H1 (cell line): ENCODE results near the gene ARRDC1. TPM values are rescaled to one million over a fixed set of nuclear protein-coding genes. Genes with fewer than 3 reads are reported as not detected.

Experiments used
- CTCF ChIA-PET: fragments of 300-600 bp; sonication (Branson Sonifier 250); formaldehyde crosslinking; loops from one replicate; lab custom pipeline; 2021; ENCODE audit not compliant: partially characterized antibody; lab: Charles Lee
- POLR2A ChIA-PET: fragments of 300-600 bp; sonication (Branson Sonifier 250); formaldehyde crosslinking; loops from one replicate; lab custom pipeline; 2021; ENCODE audit warnings: inconsistent platforms; ENCODE audit not compliant: partially characterized antibody; lab: Charles Lee
- DNase-seq, 2 experiments: peaks; one replicate each; pipeline versions ENCODE4 v3.0.0 to v3.0.0-alpha.2; 2010 to 2022; ENCODE audit warnings: low spot score in 2 of 2, low read depth in 1 of 2, mixed read lengths in 1 of 2
- FAIRE-seq: peaks from 2 replicates; lab custom pipeline; 2011; peaks lifted over from hg19 to GRCh38; lab: Jason Lieb, UNC
- H2AFZ ChIP-seq: 2 replicates; pipeline ENCODE4 v1.8.1; 2012; ENCODE audit warnings: low read length, inconsistent platforms
- H2AK5ac ChIP-seq: 2 replicates; pipeline ENCODE4 v1.6.1; 2013; ENCODE audit warnings: low read depth, low read length
- H2BK120ac ChIP-seq: replicated peaks from 2 replicates; pipeline ENCODE3; 2013; ENCODE audit warnings: low read depth, low read length, inconsistent platforms
- H2BK12ac ChIP-seq: 2 replicates; pipeline ENCODE4 v1.6.1; 2013; ENCODE audit warnings: low read depth, low read length
- H2BK15ac ChIP-seq: 2 replicates; pipeline ENCODE4 v1.6.1; 2013; ENCODE audit warnings: low read length
- H2BK20ac ChIP-seq: 2 replicates; pipeline ENCODE4 v1.6.1; 2013; ENCODE audit warnings: low read length
- H2BK5ac ChIP-seq: 2 replicates; pipeline ENCODE4 v1.6.1; 2013; ENCODE audit warnings: low read depth, low read length
- H3K14ac ChIP-seq: 2 replicates; pipeline ENCODE4 v1.6.1; 2013; ENCODE audit warnings: inconsistent platforms; ENCODE audit not compliant: insufficient read length
- H3K18ac ChIP-seq: 2 replicates; pipeline ENCODE4 v1.6.1; 2013; ENCODE audit warnings: low read length; ENCODE audit errors: extremely low read depth
- H3K23ac ChIP-seq: 2 replicates; pipeline ENCODE4 v1.6.1; 2013; ENCODE audit warnings: inconsistent platforms; ENCODE audit not compliant: insufficient read length
- H3K23me2 ChIP-seq: 2 replicates; pipeline ENCODE4 v1.6.1; 2013; ENCODE audit warnings: low read depth, low read length
- H3K27ac ChIP-seq: 2 replicates; pipeline ENCODE4 v1.6.1; 2011; ENCODE audit warnings: low read depth, low read length, inconsistent platforms
- H3K27me3 ChIP-seq, 4 experiments: replicated peaks in 1 of 4; 1 replicate in 1 of 4; 2 replicates in 3 of 4; pipeline versions ENCODE4 v1.6.1 to v1.8.1; 2011 to 2013; ENCODE audit warnings: low read length in 3 of 4, mild to moderate bottlenecking in 3 of 4, inconsistent platforms in 2 of 4, mixed read lengths in 2 of 4, moderate library complexity in 1 of 4; ENCODE audit not compliant: control insufficient read depth in 3 of 4, insufficient read depth in 3 of 4; ENCODE audit errors: extremely low read depth in 1 of 4
- H3K36me3 ChIP-seq, 4 experiments: 2 replicates each; pipeline versions ENCODE4 v1.6.1 to v1.8.1; 2011 to 2013; ENCODE audit warnings: mild to moderate bottlenecking in 4 of 4, low read length in 3 of 4, moderate library complexity in 2 of 4, control low read depth in 1 of 4, inconsistent platforms in 1 of 4; ENCODE audit not compliant: insufficient read depth in 4 of 4, control insufficient read depth in 2 of 4
- H3K4ac ChIP-seq: replicated peaks from 2 replicates; pipeline ENCODE3; 2013; ENCODE audit warnings: low read length, low read depth, mixed read lengths, inconsistent platforms; ENCODE audit not compliant: insufficient read length
- H3K4me1 ChIP-seq, 4 experiments: replicated peaks in 1 of 4; 1 replicate in 1 of 4; 2 replicates in 3 of 4; pipeline versions ENCODE4 v1.6.1 to v1.8.1; 2011 to 2013; ENCODE audit warnings: low read length in 3 of 4, inconsistent platforms in 2 of 4, mixed read lengths in 1 of 4; ENCODE audit not compliant: insufficient read depth in 4 of 4, control insufficient read depth in 3 of 4
- H3K4me2 ChIP-seq, 2 experiments: 2 replicates each; pipeline versions ENCODE4 v1.6.1 to v1.8.1; 2011 to 2013; ENCODE audit warnings: low read depth in 2 of 2, low read length in 2 of 2, control low read depth in 1 of 2, inconsistent platforms in 1 of 2, mild to moderate bottlenecking in 1 of 2; ENCODE audit not compliant: insufficient read depth in 1 of 2
- H3K4me3 ChIP-seq, 4 experiments: fragments of 200-600, 300-600 bp in 1 of 4; sonication (generic), shearing (Covaris generic), sonication (Bioruptor Twin) in 1 of 4; 2 replicates each; pipeline versions ENCODE4 v1.5.1 to v1.8.1; 2011 to 2016; ENCODE audit warnings: low read length in 4 of 4, low read depth in 3 of 4, control low read depth in 2 of 4, inconsistent platforms in 2 of 4, mild to moderate bottlenecking in 2 of 4, mixed read lengths in 1 of 4, moderate library complexity in 1 of 4; ENCODE audit not compliant: insufficient read depth in 2 of 4; ENCODE audit errors: extremely low read depth in 1 of 4
- H3K56ac ChIP-seq: replicated peaks from 2 replicates; pipeline ENCODE3; 2013; ENCODE audit warnings: low read depth, mild to moderate bottlenecking, mixed read lengths, low read length, inconsistent platforms; ENCODE audit not compliant: insufficient read length
- H3K79me1 ChIP-seq: 2 replicates; pipeline ENCODE4 v1.6.1; 2013; ENCODE audit warnings: low read depth, low read length, control low read depth
- H3K79me2 ChIP-seq, 2 experiments: 2 replicates each; pipeline versions ENCODE4 v1.6.1 to v1.8.1; 2012 to 2013; ENCODE audit warnings: low read length in 2 of 2, mild to moderate bottlenecking in 2 of 2, inconsistent platforms in 1 of 2; ENCODE audit not compliant: insufficient read depth in 2 of 2, control insufficient read depth in 1 of 2
- H3K9ac ChIP-seq, 4 experiments: replicated peaks in 1 of 4; 1 replicate in 1 of 4; 2 replicates in 3 of 4; pipeline versions ENCODE4 v1.6.1 to v1.8.1; 2011 to 2013; ENCODE audit warnings: low read depth in 3 of 4, low read length in 3 of 4, control low read depth in 2 of 4, mild to moderate bottlenecking in 2 of 4, moderate library complexity in 2 of 4, inconsistent platforms in 1 of 4; ENCODE audit errors: extremely low read depth in 1 of 4
- H3K9me3 ChIP-seq, 2 experiments: 2 replicates each; pipeline versions ENCODE4 v1.6.1 to v1.8.1; 2012 to 2013; ENCODE audit warnings: mild to moderate bottlenecking in 2 of 2, moderate library complexity in 2 of 2, control low read depth in 1 of 2, inconsistent platforms in 1 of 2, low read depth in 1 of 2, low read length in 1 of 2, mixed read lengths in 1 of 2; ENCODE audit not compliant: insufficient read depth in 2 of 2
- H4K20me1 ChIP-seq, 2 experiments: replicated peaks in 1 of 2; 2 replicates each; pipeline versions ENCODE3 to v1.8.1; 2011 to 2013; ENCODE audit warnings: inconsistent platforms in 2 of 2, low read length in 2 of 2, mild to moderate bottlenecking in 1 of 2; ENCODE audit not compliant: insufficient read depth in 2 of 2, control insufficient read depth in 1 of 2
- H4K5ac ChIP-seq: 2 replicates; pipeline ENCODE4 v1.6.1; 2013; ENCODE audit warnings: low read length, low read depth, mixed read lengths, inconsistent platforms; ENCODE audit not compliant: insufficient read length
- H4K8ac ChIP-seq: 2 replicates; pipeline ENCODE4 v1.8.0; 2013; ENCODE audit warnings: mild to moderate bottlenecking, moderate library complexity, low read length, inconsistent platforms; ENCODE audit not compliant: insufficient read depth; ENCODE audit errors: extremely low read depth
- H4K91ac ChIP-seq: replicated peaks from 2 replicates; pipeline ENCODE3; 2013; ENCODE audit warnings: low read length, mixed read lengths, inconsistent platforms; ENCODE audit not compliant: insufficient read length
- ASH2L ChIP-seq: fragments of 200-600, 300-600 bp; sonication (generic); IDR thresholded peaks from one replicate; pipeline ENCODE4 v1.7.1; 2017; ENCODE audit warnings: low read length
- CBX5 ChIP-seq: fragments of 300-800, 300-1000 bp; sonication (generic); IDR thresholded peaks from 2 replicates; pipeline ENCODE4 v1.7.1; 2016; ENCODE audit warnings: antibody characterized with exemption, low read length, low read depth
- CEBPB ChIP-seq: IDR thresholded peaks from 2 replicates; pipeline ENCODE4 v1.6.1; 2012; ENCODE audit warnings: low read depth, low read length
- JUN ChIP-seq: IDR thresholded peaks from 2 replicates; pipeline ENCODE4 v1.6.1; 2011; ENCODE audit warnings: low read depth, mild to moderate bottlenecking, improper control_type of control experiment, low read length
- NANOG ChIP-seq: IDR thresholded peaks from 2 replicates; pipeline ENCODE4 v1.6.1; 2011; ENCODE audit warnings: low read length, low read depth, mild to moderate bottlenecking, inconsistent platforms; ENCODE audit not compliant: insufficient read depth, poor library complexity, severe bottlenecking
- POLR2AphosphoS5 ChIP-seq: IDR thresholded peaks from 2 replicates; pipeline ENCODE4 v1.6.1; 2011; ENCODE audit warnings: low read depth, low read length
- SAP30 ChIP-seq: fragments of 300-600 bp; sonication (generic); IDR thresholded peaks from 2 replicates; pipeline ENCODE4 v1.7.1; 2012; ENCODE audit warnings: low read length, moderate library complexity, mild to moderate bottlenecking, inconsistent platforms; ENCODE audit not compliant: insufficient read depth, insufficient replicate concordance
- SP2 ChIP-seq: IDR thresholded peaks from 2 replicates; pipeline ENCODE4 v1.6.1; 2012; ENCODE audit warnings: mild to moderate bottlenecking, low read length, inconsistent platforms
- SRF ChIP-seq: IDR thresholded peaks from 2 replicates; pipeline ENCODE4 v1.6.1; 2011; ENCODE audit warnings: mild to moderate bottlenecking, low read depth, low read length, moderate library complexity
- SUZ12 ChIP-seq: fragments of 200-600 bp; sonication (generic); IDR thresholded peaks from 2 replicates; pipeline ENCODE4 v1.6.1; 2012; ENCODE audit warnings: mild to moderate bottlenecking, inconsistent platforms, low read length, moderate library complexity, mixed read lengths
- TAF7 ChIP-seq: optimal IDR thresholded peaks from 2 replicates; pipeline ENCODE3; 2011; ENCODE audit warnings: low read depth, mild to moderate bottlenecking, inconsistent platforms, low read length, moderate library complexity, borderline replicate concordance
- ZNF274 ChIP-seq: IDR thresholded peaks from 2 replicates; pipeline ENCODE4 v1.7.0; 2012; ENCODE audit warnings: low read length, borderline replicate concordance; ENCODE audit errors: extremely low read depth
- WGBS, 2 experiments: shearing (Covaris generic) in 1 of 2; methylation state at CpG; one replicate each; pipeline versions ENCODE4 v1.1.6 to v1.1.7; 2013 to 2015; ENCODE audit warnings: low lambda C conversion rate in 2 of 2, mixed read lengths in 2 of 2, inconsistent platforms in 1 of 2, low coverage in 1 of 2, missing lambda C conversion rate in 1 of 2; ENCODE audit not compliant: insufficient replicate concordance in 2 of 2, insufficient coverage in 1 of 2, insufficient read length in 1 of 2; ENCODE audit errors: extremely low coverage in 1 of 2, missing lambda C conversion rate in 1 of 2; 5-methylcytosine and 5-hydroxymethylcytosine counted together
- polyA plus RNA-seq, 7 experiments: library from polyadenylated mRNA; depleted of rRNA in 3 of 7; stranded (reverse) in 5 of 7; unstranded in 2 of 7; fragments of >200 nt in 5 of 7; fragments of 200-250 nt in 2 of 7; gene quantifications; 1 replicate in 5 of 7; 2 replicates in 1 of 7; 4 replicates in 1 of 7; pipeline versions ENCODE4 v1.2.1 to v1.2.3, GENCODE V29; 2011 to 2013; ENCODE audit warnings: missing spikeins in 2 of 7, mixed read lengths in 2 of 7
- total RNA-seq: library from RNA; stranded (reverse); fragmentation: NEBNext Ultra II Directional; extraction: Animal tissue kit (Norgen Biotek cat#: 25700); gene quantifications from 2 replicates; pipeline ENCODE4 v1.2.1, GENCODE V29; 2021
- TF ChIP-seq, protein P1 (sequence below): IDR thresholded peaks from 2 replicates; pipeline ENCODE4 v1.6.1; 2012; ENCODE audit warnings: inconsistent platforms

Gene ARRDC1
- total and polyA plus RNA-seq, 2 of the 8 experiments (the other 6 are each of a cell fraction or from before 2014, with no cell fraction given): 22.0 to 58.4 TPM

DNA sequence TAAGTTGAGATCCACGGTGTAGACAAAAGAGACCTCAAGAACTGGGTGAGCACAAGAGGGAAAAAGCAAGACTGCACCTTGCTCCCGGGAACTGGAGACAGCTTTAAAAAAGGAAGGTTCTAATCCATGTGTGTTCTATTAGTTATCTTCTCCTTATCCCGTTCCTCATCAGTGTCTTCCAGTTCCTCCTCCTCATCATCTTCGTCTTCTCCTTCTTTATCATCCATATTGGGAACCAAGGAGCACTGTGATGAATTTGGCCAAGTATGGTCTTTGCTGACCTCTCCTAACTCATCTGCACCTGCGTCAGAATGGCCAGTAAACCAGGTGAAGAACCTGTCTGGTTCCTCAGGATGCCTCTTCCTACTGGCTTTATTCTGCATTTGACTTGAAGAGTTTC is 35.4 kb downstream of the ARRDC1 start:
- Histone ChIP-seq H3K18ac (no peak overlapping the region), H3K4me2 (no peak overlapping the region), H3K9ac (no peak overlapping the region), H3K4me1 (peaks cover 0 to 2% (median 0%) of the 10 kb centered on the region in 4 experiments; a peak in 2 of 7 replicates), H3K4me3 (no peak overlapping the region), H3K4ac (no peak overlapping the region), H3K14ac (no peak overlapping the region), H3K9me3 (no peaks in the 10 kb centered on the region), H3K27ac (no peak overlapping the region), H3K36me3 (peaks cover 0 to 10% (median 0%) of the 10 kb centered on the region in 4 experiments; a peak in 1 of 8 replicates), H3K23ac (no peak overlapping the region), H4K91ac (no peak overlapping the region), H2BK120ac (no peak overlapping the region), H3K56ac (no peak overlapping the region), H3K27me3 (no peaks in the 10 kb centered on the region), H2AFZ (no peak overlapping the region), H2BK15ac (no peak overlapping the region), H4K5ac (no peak overlapping the region), H3K79me2 (peaks cover 21 to 94% of the 10 kb centered on the region in 2 experiments), H2BK5ac (no peak overlapping the region), H4K20me1 (peaks cover 9 to 23% of the 10 kb centered on the region in 2 experiments), H4K8ac (no peak overlapping the region), H2AK5ac (no peak overlapping the region), H3K79me1 (peaks cover 19% of the 10 kb centered on the region), H2BK12ac (no peak overlapping the region), H2BK20ac (no peak overlapping the region), H3K23me2 (no peaks in the 10 kb centered on the region)
- ChIA-PET CTCF (interaction anchor here (1.1 to 1.6 kb wide), 4 partner anchors 15 to 59 kb away, joined by 3 to 6 read pairs (median 4); no protein-coding TSS in a partner anchor), POLR2A (interaction anchor here (0.9 to 2.2 kb wide), 5 partner anchors 11 to 26 kb away, joined by 3 to 6 read pairs (median 3); partner anchors contain the start of gene EHMT1)
- 90% methylated on average over 5 of the region's 5 CpGs; no CpG with 5 or more reads in 1 of the 2 experiments for WGBS, 2 experiments
- FAIRE-seq (no peak), DNase-seq (no peak)
- TF ChIP-seq NANOG (no peak), SAP30 (no peak), CEBPB (no peak), SRF (no peak), ASH2L (no peak), POLR2AphosphoS5 (no peak), SP2 (no peak), CBX5 (no peak), SUZ12 (no peak), JUN (no peak), TAF7 (no peak), ZNF274 (no peak)
- TF ChIP-seq, protein P1, sequence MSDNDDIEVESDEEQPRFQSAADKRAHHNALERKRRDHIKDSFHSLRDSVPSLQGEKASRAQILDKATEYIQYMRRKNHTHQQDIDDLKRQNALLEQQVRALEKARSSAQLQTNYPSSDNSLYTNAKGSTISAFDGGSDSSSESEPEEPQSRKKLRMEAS: no peak
